SU-DHL-6 (cell line): Measurements from ENCODE around the gene ALCAM.

ENCODE experiments used
- H2AFZ ChIP-seq: fragments of 200-600 bp; sonication (generic); 2 replicates; pipeline ENCODE4 v1.6.1; 2014; ENCODE audit warnings: low read depth, mild to moderate bottlenecking, moderate library complexity, mixed read lengths, antibody characterized with exemption, low read length; ENCODE audit not compliant: severe bottlenecking
- H3F3A ChIP-seq: fragments of 200-600 bp; shearing (Covaris generic); 2 replicates; pipeline ENCODE4 v1.6.0; 2016; ENCODE audit warnings: antibody characterized with exemption, mild to moderate bottlenecking; ENCODE audit not compliant: insufficient read depth
- H3K27ac ChIP-seq: fragments of 200-600 bp; sonication (generic); 2 replicates; pipeline ENCODE4 v1.5.1; 2016; ENCODE audit warnings: low read depth, mild to moderate bottlenecking, low read length, moderate library complexity, mixed read lengths
- H3K27me3 ChIP-seq: fragments of 200-600 bp; sonication (generic), shearing (Covaris generic); 2 replicates; pipeline ENCODE4 v1.6.0; 2014; ENCODE audit warnings: mild to moderate bottlenecking, low read length
- H3K36me3 ChIP-seq: fragments of 200-600 bp; sonication (generic); 2 replicates; pipeline ENCODE4 v1.6.1; 2014; ENCODE audit warnings: mild to moderate bottlenecking, low read length, mixed read lengths
- H3K4me2 ChIP-seq: fragments of 300-600, 200-600 bp; shearing (Covaris generic), sonication (generic); 2 replicates; pipeline ENCODE4 v1.6.0; 2014; ENCODE audit warnings: low read length, low read depth, mild to moderate bottlenecking; ENCODE audit not compliant: poor library complexity, severe bottlenecking
- H3K4me3 ChIP-seq: fragments of 200-600 bp; sonication (generic); 2 replicates; pipeline ENCODE4 v1.5.1; 2014; ENCODE audit warnings: antibody characterized with exemption, low read length, mild to moderate bottlenecking, mixed read lengths; ENCODE audit not compliant: insufficient read depth, poor library complexity, severe bottlenecking
- H3K79me2 ChIP-seq: fragments of 200-600 bp; sonication (generic); 2 replicates; pipeline ENCODE4 v1.6.1; 2014; ENCODE audit warnings: mild to moderate bottlenecking, low read length, moderate library complexity; ENCODE audit not compliant: insufficient read depth
- H3K9ac ChIP-seq: fragments of 200-600 bp; sonication (generic); 2 replicates; pipeline ENCODE4 v1.7.0; 2014; ENCODE audit warnings: mild to moderate bottlenecking, low read length
- H3K9me2 ChIP-seq: fragments of 200-600 bp; sonication (generic); replicated peaks from 2 replicates; pipeline ENCODE4 v1.6.1; 2014; ENCODE audit warnings: low read length; ENCODE audit not compliant: insufficient read depth
- H3K9me3 ChIP-seq: fragments of 200-600 bp; sonication (generic); 2 replicates; pipeline ENCODE4 v1.6.1; 2014; ENCODE audit warnings: low read length, mixed read lengths; ENCODE audit not compliant: insufficient read depth
- H4K20me1 ChIP-seq: fragments of 200-600 bp; sonication (generic); 2 replicates; pipeline ENCODE4 v1.6.1; 2014; ENCODE audit warnings: low read depth, mild to moderate bottlenecking, antibody characterized with exemption, low read length, moderate library complexity, mixed read lengths
- EZH2phosphoT487 ChIP-seq: fragments of 200-600 bp; sonication (generic), shearing (Covaris generic); conservative IDR thresholded peaks from 2 replicates; pipeline ENCODE4 v1.6.1; 2018; ENCODE audit warnings: mild to moderate bottlenecking, antibody characterized with exemption, low read length, moderate library complexity, mixed read lengths
- TF ChIP-seq, protein P1 (sequence below): fragments of 200-600 bp; sonication (generic); IDR thresholded peaks from one replicate; pipeline ENCODE4 v1.5.1; 2017; ENCODE audit warnings: antibody characterized with exemption, mild to moderate bottlenecking, low read length, moderate library complexity; ENCODE audit not compliant: insufficient read depth, poor library complexity, severe bottlenecking

The ALCAM gene

GRCh38 chr3:105394177-105394576 lies 27.5 kb downstream of the ALCAM start:
- no peaks in the 10 kb centered on the region for H4K20me1 ChIP-seq
- H3K79me2 ChIP-seq, result peaks cover 96% of the 10 kb centered on the region
- H3K27ac ChIP-seq, result no peak overlapping the region
- peaks cover 8% of the 10 kb centered on the region; the same call in 1 of the 2 replicates for H3K36me3 ChIP-seq
- H3K9me3 ChIP-seq, result peaks cover 3% of the 10 kb centered on the region; the same call in 1 of the 2 replicates
- H3K4me2 ChIP-seq, result no peak overlapping the region
- no peaks in the 10 kb centered on the region for H3K9me2 ChIP-seq
- TF ChIP-seq, protein P1, sequence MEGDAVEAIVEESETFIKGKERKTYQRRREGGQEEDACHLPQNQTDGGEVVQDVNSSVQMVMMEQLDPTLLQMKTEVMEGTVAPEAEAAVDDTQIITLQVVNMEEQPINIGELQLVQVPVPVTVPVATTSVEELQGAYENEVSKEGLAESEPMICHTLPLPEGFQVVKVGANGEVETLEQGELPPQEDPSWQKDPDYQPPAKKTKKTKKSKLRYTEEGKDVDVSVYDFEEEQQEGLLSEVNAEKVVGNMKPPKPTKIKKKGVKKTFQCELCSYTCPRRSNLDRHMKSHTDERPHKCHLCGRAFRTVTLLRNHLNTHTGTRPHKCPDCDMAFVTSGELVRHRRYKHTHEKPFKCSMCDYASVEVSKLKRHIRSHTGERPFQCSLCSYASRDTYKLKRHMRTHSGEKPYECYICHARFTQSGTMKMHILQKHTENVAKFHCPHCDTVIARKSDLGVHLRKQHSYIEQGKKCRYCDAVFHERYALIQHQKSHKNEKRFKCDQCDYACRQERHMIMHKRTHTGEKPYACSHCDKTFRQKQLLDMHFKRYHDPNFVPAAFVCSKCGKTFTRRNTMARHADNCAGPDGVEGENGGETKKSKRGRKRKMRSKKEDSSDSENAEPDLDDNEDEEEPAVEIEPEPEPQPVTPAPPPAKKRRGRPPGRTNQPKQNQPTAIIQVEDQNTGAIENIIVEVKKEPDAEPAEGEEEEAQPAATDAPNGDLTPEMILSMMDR, result no peak
- TF ChIP-seq EZH2phosphoT487, result no peak
- H2AFZ ChIP-seq, result no peak overlapping the region
- H3F3A ChIP-seq, result no peaks in the 10 kb centered on the region
- no peak overlapping the region for H3K9ac ChIP-seq
- H3K4me3 ChIP-seq, result no peak overlapping the region
- H3K27me3 ChIP-seq, result no peaks in the 10 kb centered on the region

DNA sequence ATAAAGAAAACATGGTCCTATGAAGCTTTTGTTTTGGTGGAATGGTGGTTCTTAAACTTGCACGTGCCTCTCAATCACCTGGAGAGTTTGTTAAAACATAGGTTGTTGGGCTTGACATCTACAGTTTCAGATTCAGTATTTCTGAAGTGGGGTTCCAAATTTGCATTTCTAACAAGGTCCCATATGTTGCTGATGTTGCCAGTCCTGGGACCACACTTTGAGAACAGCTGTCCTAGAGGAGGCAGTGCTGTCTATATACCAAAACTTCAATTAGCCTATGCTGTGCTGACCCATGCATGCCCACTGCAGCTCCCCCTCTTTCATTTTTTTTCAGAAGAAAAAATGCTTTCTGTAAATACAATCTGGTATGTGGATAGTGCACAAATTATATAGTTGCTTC lies 31.3 kb downstream of the ALCAM start:
- Histone ChIP-seq H3K4me3 (no peak overlapping the region), H3K27me3 (no peaks in the 10 kb centered on the region), H3K9me2 (no peaks in the 10 kb centered on the region), H3K79me2 (peaks cover 89% of the 10 kb centered on the region), H3F3A (no peaks in the 10 kb centered on the region), H3K27ac (no peak overlapping the region), H3K36me3 (peaks cover 13% of the 10 kb centered on the region; the same call in 1 of the 2 replicates), H3K9ac (no peak overlapping the region), H4K20me1 (no peaks in the 10 kb centered on the region), H3K9me3 (no peaks in the 10 kb centered on the region), H2AFZ (no peak overlapping the region), H3K4me2 (no peak overlapping the region)
- no peak for TF ChIP-seq EZH2phosphoT487
- TF ChIP-seq, protein P1, result no peak

- TF ChIP-seq, protein P1, result no peak
- no peak for TF ChIP-seq EZH2phosphoT487
- Histone ChIP-seq H3K9me3 (no peaks in the 10 kb centered on the region), H3K27me3 (no peaks in the 10 kb centered on the region), H3K79me2 (peaks cover 85% of the 10 kb centered on the region), H3K9me2 (no peaks in the 10 kb centered on the region), H2AFZ (no peak overlapping the region), H3K9ac (no peak overlapping the region), H3F3A (no peaks in the 10 kb centered on the region), H3K4me2 (no peak overlapping the region), H4K20me1 (no peaks in the 10 kb centered on the region), H3K27ac (no peak overlapping the region), H3K4me3 (no peak overlapping the region), H3K36me3 (peaks cover 13% of the 10 kb centered on the region; the same call in 1 of the 2 replicates)
Measured at GRCh38 chr3:105398437-105398836, 31.7 kb downstream of the ALCAM start.
